Left lung (tissue), 10 donors: Measurements from ENCODE around the gene RNF31. TPM values are rescaled to one million over a fixed set of nuclear protein-coding genes. Genes with fewer than 3 reads are reported as not detected.

Experiments
- ATAC-seq: fragments of 200-7000 bp; cut with Tn5 transposase; one replicate; pipeline ENCODE4 v1.9.1; 2020; ENCODE audit warnings: moderate library complexity
- DNase-seq, 4 donors: peaks; one replicate each; pipeline ENCODE4 v3.0.0-alpha.2; 2013 to 2020
- H3K27ac ChIP-seq, 2 donors: fragments of 200-600 bp; sonication (generic) in 1 of 2; one replicate each; pipeline versions ENCODE4 v1.5.0 to v1.8.0; 2020 to 2021
- H3K27me3 ChIP-seq, 2 donors: fragments of 200-600 bp; sonication (generic) in 1 of 2; one replicate each; pipeline versions ENCODE4 v1.5.0 to v1.8.0; 2020 to 2021
- H3K36me3 ChIP-seq, 2 donors: fragments of 200-600 bp; sonication (generic) in 1 of 2; one replicate each; pipeline versions ENCODE4 v1.5.0 to v1.8.0; 2020 to 2021
- H3K4me1 ChIP-seq, 2 donors: fragments of 200-600 bp; one replicate each; pipeline ENCODE4 v1.8.0; 2021
- H3K4me3 ChIP-seq, 2 donors: fragments of 200-600 bp; sonication (generic) in 1 of 2; one replicate each; pipeline versions ENCODE4 v1.5.0 to v1.8.0; 2020 to 2021; ENCODE audit warnings: mild to moderate bottlenecking in 1 of 2
- H3K9me3 ChIP-seq, 2 donors: fragments of 200-600 bp; sonication (generic) in 1 of 2; one replicate each; pipeline versions ENCODE4 v1.5.0 to v1.8.0; 2020 to 2021
- CTCF ChIP-seq, 2 donors: fragments of 200-600 bp; sonication (generic) in 1 of 2; IDR thresholded peaks; one replicate each; pipeline versions ENCODE4 v1.5.0 to v1.8.0; 2021; ENCODE audit warnings: antibody characterized with exemption in 2 of 2
- intact Hi-C, 2 donors: fragments of 100-400 bp; cut with DNase I; formaldehyde crosslinking; loops; one replicate each; pipeline versions ENCODE4 v1.11.2 to v1.14.2; 2022
- polyA plus RNA-seq, 6 donors: library from polyadenylated mRNA; unstranded; fragments of 120-200 nt; gene quantifications; one replicate each; pipeline ENCODE4 v1.2.1, GENCODE V29; 2013; ENCODE audit not compliant: insufficient read length in 6 of 6
- total RNA-seq, 2 donors: library from RNA; stranded (reverse); fragmentation: NEBNext Ultra II Directional; extraction: Animal tissue kit (Norgen Biotek cat#: 25700); gene quantifications; one replicate each; pipeline ENCODE4 v1.2.1, GENCODE V29; 2021
- donor health status: DM: no; HTN: yes; CAD: no.
- donor health status: DM: no; HTN: no; CAD: no.

The RNF31 gene
- total and polyA plus RNA-seq, 8 donors, result 42.4 to 69.9 (median 54.6) TPM

- Histone ChIP-seq H3K27ac (peak overlapping the region; percentile 57 to 95), H3K27me3 (no peaks in the 10 kb centered on the region), H3K4me1 (peaks cover 12 to 45% of the 10 kb centered on the region in 2 donors), H3K9me3 (no peaks in the 10 kb centered on the region), H3K36me3 (peaks cover 0 to 60% of the 10 kb centered on the region in 2 donors), H3K4me3 (peak overlapping the region; percentile 80 to 100)
- intact Hi-C loops, result no loop called here
- ATAC-seq, result no peak
- no peak for TF ChIP-seq CTCF (IDR thresholded peaks at IDR 0.05)
- DNase-seq, result no peak
Measured at GRCh38 chr14:24147761-24148428, 597 bp downstream of the RNF31 start.

- H3K36me3 ChIP-seq, result peaks cover 0 to 60% of the 10 kb centered on the region in 2 donors
- ATAC-seq (no peak), DNase-seq (peak in 1 of 4 donors; percentile 35)
- no peaks in the 10 kb centered on the region for H3K9me3 ChIP-seq
- H3K4me1 ChIP-seq, result peaks cover 12 to 39% of the 10 kb centered on the region in 2 donors
- TF ChIP-seq CTCF (IDR thresholded peaks at IDR 0.05), result no peak
- no peak overlapping the region for H3K4me3 ChIP-seq
- intact Hi-C loops, result no loop called here
- H3K27ac ChIP-seq, result no peak overlapping the region
- H3K27me3 ChIP-seq, result no peaks in the 10 kb centered on the region
Measured at GRCh38 chr14:24149302-24149969, 2.1 kb downstream of the RNF31 start.

GRCh38 chr14:24150061-24150460 is 2.8 kb downstream of the RNF31 start:
- Histone ChIP-seq H3K9me3 (no peaks in the 10 kb centered on the region), H3K36me3 (peaks cover 0 to 64% of the 10 kb centered on the region in 2 donors), H3K4me1 (peaks cover 12 to 36% of the 10 kb centered on the region in 2 donors), H3K4me3 (no peak overlapping the region), H3K27ac (no peak overlapping the region), H3K27me3 (no peaks in the 10 kb centered on the region)
- TF ChIP-seq CTCF (IDR thresholded peaks at IDR 0.05), result no peak
- intact Hi-C loops, result no loop called here
- DNase-seq, result no peak
- ATAC-seq, result no peak

- Histone ChIP-seq H3K36me3 (peaks cover 0 to 70% of the 10 kb centered on the region in 2 donors), H3K27ac (no peak overlapping the region), H3K4me1 (peaks cover 9 to 31% of the 10 kb centered on the region in 2 donors), H3K4me3 (no peak overlapping the region), H3K27me3 (no peaks in the 10 kb centered on the region), H3K9me3 (no peaks in the 10 kb centered on the region)
- DNase-seq (no peak), ATAC-seq (no peak)
- intact Hi-C loops, result no loop called here
- no peak for TF ChIP-seq CTCF (IDR thresholded peaks at IDR 0.05)
Measured at GRCh38 chr14:24150567-24150966, 3.3 kb downstream of the RNF31 start.

DNA sequence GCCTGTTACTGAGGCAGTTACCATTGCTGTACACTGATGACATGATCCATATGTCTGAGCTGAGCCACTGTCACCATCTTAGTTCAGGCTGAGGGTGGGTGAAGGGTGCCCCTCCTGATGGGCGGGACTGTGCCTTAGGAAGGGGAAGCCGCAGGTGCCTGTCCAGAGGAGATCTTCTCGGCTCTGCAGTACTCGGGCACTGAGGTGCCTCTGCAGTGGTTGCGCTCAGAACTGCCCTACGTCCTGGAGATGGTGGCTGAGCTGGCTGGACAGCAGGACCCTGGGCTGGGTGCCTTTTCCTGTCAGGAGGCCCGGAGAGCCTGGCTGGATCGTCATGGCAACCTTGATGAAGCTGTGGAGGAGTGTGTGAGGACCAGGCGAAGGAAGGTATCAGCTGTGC is 3.7 kb downstream of the RNF31 start:
- no peak for TF ChIP-seq CTCF (IDR thresholded peaks at IDR 0.05)
- Histone ChIP-seq H3K4me3 (no peak overlapping the region), H3K9me3 (no peaks in the 10 kb centered on the region), H3K27me3 (no peaks in the 10 kb centered on the region), H3K4me1 (peaks cover 6 to 27% of the 10 kb centered on the region in 2 donors), H3K27ac (no peak overlapping the region), H3K36me3 (peaks cover 0 to 74% of the 10 kb centered on the region in 2 donors)
- intact Hi-C loops, result no loop called here
- ATAC-seq, result no peak
- DNase-seq, result no peak
